HG03045 (cell line): ENCODE results near the gene RNASEH2B.

Experiments used
- ATAC-seq: cut with Tn5 transposase; IDR thresholded peaks from one replicate; pipeline ENCODE4 v1.9.1; 2021; ENCODE audit warnings: mild to moderate bottlenecking, moderate library complexity; ENCODE audit not compliant: unreplicated experiment

Gene RNASEH2B, protein sequence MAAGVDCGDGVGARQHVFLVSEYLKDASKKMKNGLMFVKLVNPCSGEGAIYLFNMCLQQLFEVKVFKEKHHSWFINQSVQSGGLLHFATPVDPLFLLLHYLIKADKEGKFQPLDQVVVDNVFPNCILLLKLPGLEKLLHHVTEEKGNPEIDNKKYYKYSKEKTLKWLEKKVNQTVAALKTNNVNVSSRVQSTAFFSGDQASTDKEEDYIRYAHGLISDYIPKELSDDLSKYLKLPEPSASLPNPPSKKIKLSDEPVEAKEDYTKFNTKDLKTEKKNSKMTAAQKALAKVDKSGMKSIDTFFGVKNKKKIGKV

DNA sequence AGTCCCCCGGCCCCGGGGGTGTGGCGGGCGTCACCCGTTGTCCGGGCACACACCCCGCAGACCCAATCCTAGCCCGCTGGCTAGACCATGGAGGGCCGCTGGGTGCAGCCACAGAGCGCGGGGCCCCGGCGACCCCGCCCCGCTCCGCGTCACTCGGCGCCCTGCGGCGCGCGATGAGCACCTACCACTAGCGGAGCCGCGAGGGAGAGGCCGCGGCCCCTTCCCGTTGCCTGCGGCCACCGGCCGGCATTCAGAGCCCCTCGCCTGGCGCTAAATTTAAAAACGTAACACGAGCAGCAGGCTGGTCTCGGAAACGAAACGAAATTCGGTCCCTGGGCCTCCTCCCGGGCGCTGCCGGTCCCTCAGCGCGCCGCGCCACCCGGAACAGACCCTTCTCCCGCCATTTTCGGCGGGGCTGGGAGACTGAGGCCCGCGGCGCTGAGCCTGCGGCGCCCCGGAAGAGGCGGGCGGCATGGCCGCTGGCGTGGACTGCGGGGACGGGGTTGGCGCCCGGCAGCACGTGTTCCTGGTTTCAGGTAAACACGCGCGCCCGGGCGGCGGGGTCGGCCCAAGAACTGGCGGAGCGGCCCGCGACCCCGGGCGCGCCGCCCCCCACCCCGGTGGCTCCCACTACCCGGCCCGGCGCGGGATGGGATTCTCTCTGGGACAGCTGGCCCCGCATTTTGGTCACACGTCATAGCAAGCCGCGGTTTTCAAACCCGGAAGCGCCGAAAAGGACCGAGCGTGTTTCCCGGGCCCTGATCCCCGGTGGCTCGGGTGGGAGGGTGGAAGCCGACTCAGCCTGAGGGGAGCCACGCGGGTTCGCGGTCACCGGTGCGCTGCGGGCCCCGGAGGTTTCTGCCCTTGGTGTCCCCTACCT is at the start of gene RNASEH2B:
Gene RNASEH2B, plus strand, starts transcription at position 187 of the 880 bp plus-strand sequence. Its CDS starts 286 bp downstream, at position 473.
- ATAC-seq: peak; percentile 78

DNA sequence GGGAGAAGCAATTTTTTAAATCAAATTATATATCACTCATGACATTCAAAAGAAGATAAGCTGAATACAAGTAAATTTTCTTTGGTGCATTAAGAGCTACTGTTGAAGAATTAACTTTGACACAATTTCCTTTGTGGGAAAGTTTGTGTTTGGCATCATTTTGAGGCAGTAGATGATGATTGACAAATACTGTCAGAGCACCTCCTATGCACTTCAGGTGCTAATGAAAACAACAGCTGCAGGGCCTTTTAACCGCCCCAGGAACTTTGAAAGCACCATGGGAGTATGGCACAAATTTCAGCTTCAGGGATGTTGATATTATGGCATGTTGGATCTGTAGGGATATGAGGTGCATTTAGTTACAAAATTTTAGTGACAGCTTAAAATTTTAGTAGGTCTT is 45.1 kb upstream of the RNASEH2B start:
- ATAC-seq: no peak

DNA sequence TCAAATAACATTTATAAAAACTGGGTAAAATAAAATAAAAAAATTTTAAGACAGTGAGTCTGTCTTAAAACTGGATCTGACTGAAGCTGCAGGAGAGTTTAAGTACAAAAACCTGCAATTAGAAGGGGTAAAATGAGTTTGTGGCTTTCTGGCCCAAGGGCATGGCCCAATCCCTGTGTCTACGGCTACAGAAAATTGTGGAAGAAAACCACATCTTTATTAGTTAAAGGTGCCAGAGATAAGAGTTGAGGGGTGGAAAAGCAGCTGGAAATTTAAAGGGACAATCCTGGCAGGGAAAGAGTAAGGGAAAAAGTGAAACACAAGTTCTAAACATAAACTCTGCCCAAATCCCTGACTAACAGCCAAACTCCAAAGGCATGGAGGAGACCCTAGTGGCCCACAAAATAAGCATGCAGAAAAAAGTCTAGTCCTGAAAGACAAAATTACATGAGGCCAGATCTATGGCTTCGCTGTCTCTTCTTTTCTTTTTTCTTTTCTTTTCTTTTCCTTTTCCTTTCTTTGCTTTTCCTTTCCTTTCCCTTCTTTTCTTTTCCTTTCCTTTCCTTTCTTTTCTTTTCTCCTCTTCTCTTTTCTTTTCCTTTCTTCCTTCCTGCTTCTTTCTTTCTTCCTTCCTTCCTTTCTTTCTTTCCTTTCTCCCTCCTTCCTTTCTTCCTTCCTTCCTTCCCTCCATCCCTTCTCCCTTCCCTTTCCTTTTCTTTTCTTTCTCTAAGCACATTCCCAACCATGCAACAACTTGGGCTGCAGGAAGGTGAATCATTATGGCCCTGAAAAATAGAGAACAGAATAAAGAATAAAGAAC is 42.6 kb upstream of the RNASEH2B start:
- no peak for ATAC-seq

DNA sequence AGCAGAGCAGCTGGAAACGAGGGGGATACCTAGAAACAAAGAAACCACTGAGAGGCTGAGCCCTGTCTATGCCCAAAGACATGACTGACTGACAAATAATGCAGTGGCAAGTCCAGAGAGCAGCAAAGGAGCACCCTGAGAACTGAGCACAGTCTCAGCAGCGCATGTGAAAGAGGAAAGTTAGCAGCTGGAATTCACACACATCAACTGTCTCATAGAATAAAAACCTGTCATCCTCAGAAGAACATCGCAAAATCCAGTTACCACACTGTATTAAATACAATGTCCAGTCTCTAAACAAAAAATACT is 42.0 kb upstream of the RNASEH2B start:
- ATAC-seq: no peak

DNA sequence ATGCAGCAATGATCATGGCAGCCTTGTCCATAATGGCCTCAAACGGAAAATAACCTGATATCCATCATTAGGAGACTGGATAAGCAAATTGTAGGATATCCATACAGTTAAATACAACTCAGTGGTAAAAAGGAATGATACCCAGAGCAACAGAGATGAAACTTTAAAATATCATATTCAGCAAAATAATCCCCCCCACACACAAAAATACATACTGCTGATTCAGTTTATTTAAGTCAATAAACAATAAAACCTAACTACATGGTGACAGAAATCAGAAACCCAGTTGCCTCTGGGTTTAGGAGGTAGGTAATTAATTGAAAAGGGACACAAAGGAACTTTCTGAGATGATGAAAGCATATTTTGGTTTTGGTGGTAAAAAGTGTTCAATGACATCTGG is 38.2 kb upstream of the RNASEH2B start:
- no peak for ATAC-seq

DNA sequence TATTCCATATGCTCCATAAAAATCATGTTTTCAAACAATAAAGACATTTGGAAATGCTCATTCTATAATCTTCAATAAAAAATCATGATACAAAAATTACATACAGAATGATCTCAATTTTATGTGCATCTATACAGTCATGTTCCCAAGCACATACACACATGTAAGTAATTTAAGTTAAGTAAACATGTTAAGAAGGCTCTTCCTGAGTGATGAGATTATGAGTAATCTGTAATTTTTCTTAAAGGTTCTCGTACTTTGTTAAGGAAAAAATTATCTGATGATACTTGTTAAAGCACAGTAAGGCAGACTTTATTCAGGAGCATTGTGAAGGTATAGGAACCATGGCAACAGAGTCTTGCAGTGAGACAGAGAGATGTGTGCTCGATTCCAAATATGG is 36.1 kb upstream of the RNASEH2B start:
- ATAC-seq: no peak

DNA sequence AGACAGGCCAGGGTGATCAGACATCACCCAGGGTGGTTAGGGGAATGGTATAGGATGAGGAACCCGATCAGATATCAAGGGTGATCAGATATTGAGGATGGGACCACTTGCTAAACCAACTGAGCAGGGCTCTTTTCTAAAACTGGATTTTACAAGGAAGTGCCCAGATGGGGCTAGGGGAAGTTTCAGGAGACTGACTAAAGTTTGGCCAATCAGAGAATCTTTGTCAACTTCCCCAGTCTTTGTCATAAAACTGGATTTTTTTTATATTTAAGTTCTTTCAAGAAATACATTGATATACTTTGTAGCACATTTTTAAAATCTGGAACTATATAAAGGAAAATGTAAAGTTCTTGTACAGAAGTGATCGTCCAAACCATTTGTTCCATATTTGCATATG is 35.6 kb upstream of the RNASEH2B start:
- ATAC-seq: no peak

DNA sequence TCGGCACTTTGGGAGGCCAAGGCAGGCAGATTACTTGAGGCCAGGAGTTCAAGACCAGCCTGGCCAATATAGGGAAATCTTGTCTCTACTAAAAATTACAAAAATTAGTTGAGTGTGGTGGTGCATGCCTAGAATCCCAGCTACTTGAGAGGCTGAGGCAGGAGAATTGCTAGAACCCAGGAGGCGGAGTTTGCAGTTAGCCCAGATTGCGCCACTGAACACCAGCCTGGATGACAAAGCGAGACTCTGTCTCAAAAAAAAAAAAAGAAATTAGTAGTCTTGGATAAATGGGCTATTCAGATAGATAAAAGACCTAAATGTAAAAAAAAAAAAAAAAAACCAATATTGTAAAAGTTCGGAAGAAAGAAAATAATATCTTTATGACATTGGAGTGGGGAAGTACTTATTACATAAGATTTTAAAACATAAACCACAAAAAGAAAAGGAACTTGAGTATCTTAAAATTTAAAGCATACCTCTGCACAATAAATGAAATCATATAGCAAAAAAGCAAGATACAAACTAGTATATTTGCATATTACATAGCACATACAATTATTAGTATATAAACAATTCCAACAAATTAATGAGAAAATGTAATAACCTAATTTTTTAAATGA is 26.7 kb upstream of the RNASEH2B start:
- no peak for ATAC-seq

DNA sequence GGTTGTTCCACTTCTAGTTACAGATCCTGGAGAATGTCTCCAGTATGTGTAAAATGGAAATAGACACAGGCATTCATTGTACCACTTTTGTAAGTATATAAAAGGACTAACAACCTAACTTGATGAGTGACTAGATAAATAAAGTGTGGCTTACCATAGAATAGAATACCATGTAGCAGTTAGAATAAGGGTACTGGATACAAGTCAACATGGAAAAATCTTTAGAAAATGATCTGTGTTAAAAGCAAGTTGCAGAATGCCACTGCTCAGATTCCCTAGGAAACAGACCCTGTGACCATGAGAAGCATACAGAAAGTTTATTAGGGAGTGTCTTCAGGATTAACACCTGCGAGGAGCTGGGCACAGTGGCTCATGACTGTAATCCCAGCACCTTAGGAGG is 25.9 kb upstream of the RNASEH2B start:
- ATAC-seq: no peak

DNA sequence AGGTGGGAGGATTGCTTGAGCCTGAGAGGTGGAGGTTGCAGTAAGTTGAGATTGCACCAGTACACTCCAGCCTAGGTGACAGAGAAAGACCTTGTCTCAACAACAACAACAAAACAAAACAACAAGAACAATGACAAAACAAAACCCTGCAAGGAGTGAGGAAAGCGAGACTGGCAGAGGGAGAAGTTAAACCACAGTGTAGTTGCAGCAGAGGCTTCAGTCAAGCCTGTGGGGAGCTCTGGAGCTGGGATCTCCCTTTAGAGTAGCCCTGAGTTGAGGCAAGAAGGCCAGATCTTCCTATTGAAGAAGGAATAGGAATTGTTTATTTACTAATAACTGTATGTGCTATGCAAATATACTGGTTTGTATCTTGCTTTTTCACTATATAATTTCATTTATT is 25.3 kb upstream of the RNASEH2B start:
- ATAC-seq: no peak

DNA sequence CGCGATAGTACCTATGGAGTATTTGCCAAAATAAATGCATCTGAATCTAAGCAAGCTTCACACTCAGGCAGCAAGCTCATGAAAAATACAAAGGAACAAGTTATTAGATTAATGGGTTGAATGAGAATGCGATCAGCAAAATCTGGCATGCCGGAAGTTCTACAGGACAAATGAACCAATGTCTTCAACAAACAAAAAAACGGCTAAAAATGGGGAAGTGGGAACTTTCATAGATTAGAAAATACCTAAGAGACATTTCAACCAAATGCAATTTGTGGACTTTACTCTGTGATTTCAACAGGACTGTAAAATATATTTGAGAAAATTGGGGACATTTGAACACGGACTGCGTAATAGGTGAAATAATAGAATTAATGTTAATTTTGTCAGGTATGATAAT is 22.4 kb upstream of the RNASEH2B start:
- ATAC-seq: no peak

DNA sequence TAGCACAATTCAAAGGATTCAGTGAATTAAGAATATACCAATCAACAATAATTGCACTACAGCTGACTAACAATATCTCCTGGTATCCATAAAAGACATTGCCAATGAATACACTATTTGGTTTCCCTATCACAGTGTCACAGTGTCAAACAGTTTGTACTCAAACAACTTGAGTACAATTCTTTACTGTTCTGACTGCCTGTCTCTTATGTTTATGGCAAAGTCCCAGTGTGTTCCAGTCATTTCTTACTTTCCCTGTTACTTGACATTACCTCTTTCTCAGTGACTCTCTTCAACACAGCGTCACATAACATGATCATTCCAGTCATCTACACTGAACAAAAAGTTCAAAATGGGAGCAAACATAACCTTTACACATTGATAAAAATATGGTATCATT is 21.2 kb upstream of the RNASEH2B start:
- ATAC-seq: no peak

DNA sequence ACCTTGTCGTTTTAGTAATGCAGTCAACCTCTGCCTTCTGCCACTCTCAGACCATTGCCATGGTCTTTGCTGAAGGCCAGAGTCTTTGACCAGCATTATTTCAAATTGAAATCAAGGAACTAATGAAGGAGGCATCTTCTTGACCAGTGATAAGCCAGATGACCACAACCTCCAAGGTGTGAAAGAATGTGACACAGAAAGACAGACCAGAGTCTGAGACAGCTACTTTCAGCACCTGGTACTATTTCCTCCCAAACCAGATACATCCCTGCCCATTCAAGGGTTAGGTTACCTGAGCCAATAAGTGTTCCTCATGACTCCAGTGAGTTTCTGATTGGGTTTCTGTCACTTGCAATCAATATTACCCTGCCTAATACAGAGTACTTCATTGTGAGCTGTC is 20.3 kb upstream of the RNASEH2B start:
- ATAC-seq: no peak

DNA sequence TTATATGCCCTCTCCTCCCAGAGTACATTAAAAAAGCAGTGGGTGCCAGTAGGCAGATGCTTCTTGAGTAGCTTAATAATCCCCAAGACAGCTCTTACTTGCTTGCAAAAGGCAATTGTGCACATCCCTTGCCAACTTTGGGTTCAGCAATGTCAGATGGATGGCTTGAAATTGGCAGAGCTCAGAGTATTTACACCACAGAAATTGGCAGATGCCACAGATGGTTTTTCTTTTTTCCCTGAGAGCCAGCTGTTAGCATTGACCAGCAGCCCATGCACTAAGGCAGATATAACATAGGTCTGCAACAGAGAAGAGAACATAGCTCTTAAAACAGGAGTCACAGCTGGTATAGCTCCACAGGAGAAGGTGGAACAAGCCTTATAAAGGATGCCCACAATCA is 18.4 kb upstream of the RNASEH2B start:
- no peak for ATAC-seq

DNA sequence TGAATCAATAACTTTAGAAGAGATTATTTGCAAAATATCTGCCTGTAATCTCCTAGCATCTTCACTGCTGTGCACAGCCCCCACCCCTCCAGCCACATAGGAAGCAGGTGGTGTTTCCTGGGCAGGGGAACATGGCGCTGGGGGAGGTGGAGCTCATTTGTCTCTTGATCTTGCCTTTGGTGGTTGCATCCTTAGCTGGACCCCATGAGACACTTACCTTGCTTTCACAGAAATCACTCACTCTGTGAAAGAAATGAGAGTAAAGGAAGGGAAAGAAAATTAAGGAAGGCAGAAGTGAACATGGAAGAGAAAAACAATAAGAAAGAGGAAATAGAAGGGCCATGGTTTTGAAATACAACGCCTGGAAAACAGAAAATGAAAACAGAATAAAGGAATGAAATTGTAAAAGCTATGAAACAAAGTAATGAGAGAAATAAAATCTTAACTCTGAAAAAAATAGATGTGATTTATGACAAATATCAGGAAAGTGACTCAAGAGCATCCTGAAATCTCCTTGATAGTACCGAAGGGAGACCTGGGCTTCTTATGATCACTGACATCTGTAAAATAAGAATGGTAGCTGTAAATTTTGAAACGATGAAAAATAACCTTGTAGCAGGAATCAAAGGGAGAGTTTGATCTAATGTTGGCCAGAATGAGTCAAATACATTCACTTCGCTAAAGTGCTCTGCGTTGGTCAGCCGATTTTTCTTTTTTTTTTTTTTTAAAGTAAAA is 17.2 kb upstream of the RNASEH2B start:
- ATAC-seq: no peak

DNA sequence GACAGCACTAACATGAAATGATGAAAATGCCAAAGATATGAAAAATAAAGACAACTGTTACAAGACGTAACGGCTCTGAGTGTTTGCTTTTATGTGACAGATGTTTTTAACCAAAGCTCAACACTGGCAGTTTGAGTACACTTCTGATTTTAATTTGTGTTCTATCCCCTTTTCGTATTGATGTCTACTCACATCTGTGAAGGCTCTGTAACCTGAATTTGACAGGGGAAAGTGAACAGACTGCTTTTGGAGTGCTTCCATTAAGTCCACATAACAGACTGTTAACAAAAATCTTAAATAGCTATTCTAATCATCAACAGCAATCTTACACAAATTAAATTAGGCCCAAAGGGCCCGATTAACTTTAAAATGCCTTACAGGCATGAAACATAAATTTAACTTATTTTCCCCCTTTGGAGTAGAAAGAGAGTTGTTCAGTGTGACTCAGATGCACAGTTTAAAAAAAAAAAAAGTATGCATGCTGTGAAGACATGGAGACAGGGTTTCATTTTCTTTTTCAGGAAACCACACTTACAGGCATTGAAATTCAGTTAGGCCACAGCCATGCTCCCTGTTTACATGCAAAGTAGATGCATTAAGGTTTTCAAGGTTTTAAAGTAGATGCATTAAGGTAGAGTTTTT is 16.3 kb upstream of the RNASEH2B start:
- ATAC-seq: peak; percentile 85

DNA sequence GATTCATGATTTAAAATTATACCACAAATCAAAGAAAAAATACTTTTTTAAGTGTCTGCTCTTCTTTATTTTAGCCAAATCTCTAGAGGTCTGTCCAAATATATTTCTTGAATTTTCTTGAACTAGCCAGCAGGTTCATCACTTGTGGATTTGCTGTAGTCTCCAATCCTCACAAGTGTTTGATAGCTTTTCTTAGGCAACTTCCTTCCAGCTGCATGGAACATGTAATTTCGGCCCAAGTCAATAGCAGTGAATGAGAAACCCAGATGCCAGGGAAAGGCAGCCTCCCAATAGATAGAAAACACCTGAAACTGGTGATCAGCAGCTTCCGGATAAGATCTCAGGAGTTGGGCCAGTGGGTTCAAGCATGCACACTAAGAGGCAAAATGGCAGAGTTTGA is 15.6 kb upstream of the RNASEH2B start:
- no peak for ATAC-seq

DNA sequence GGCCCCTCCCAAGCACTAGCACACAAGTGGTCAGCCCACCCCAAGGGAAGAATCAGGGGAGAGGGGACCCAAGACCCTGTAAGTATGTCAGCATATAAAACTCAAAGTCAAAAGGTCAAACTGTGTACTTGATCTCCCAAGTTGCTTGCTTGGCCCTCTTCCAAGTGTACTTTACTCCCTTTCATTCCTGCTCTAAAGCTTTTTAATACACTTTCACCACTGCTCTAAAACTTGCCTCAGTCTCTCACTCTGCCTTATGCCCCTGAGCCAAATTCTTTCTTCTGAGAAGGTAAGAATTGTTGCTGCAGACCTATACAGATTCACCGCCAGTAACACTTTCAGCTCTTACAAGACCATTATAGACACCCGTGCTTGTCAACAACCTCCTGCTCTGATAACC is 15.1 kb upstream of the RNASEH2B start:
- no peak for ATAC-seq

DNA sequence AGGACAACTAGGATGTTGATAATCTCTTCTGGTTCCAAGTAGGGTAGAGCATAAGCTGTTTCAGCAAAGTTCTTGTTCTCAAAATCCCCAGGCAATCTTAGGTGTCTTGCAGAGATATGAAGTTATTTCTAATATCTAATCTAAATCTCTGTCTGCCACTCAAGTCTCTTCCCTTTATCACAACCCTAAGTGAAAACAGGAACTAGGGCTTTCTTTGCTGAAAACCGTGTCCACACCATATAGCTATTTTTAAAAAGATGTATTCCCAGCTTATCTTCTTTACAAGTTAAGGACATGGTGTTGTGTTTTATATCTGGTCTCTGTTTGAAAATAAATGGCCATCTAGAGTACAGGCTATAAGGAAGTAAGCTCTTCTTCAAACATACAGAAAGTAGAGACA is 11.3 kb upstream of the RNASEH2B start:
- no peak for ATAC-seq

DNA sequence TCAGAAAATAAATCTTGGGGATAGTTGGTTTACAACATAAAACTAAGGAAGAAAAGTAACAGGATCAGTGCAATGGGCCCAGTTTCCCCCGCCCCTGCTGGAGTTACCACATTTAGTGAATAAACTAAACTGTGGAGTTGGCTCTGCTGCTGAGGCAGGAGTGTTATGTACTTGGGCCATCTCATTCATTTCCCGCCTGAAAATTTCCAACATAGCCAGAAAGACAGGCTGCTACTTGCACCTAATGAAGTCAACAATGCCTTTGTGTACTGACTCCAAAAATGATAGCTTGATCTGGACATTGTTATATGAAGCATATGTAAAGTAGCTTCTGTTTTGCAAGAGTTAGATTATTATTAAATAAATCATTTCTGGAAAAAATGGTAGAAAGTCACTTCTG is 7.9 kb upstream of the RNASEH2B start:
- no peak for ATAC-seq
